Measurements from ENCODE around the gene TMEFF1.
"Not testable (repeated sequence)": the region's sequence is repeated elsewhere in the genome, so short reads cannot be mapped to it uniquely, and the experiment has no call there.

Gene TMEFF1

GRCh38 chr9:100489836-100490235, 16.9 kb downstream of the TMEFF1 start:
- no peak for DNase-seq (ENCODE audit: low spot score)

DNA sequence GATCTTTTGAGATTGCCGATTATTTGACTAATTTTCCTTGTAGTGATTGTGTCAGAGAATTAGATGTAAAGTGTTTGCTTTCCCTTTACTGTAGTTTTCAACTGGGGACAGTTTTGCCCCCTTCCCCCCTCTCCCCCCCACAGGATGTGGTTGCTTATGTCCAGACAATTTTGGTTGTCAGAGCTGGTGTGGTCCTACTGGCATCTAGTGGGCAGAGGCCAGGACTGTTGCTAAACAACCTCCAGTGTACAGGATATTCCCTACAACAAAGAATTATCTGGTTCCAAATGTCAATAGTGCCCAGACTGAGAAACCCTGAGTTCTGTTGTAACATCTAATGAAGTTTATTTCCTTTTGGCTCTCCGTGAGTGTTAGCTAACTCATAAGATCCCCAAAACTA, 20.0 kb downstream of the TMEFF1 start:
- no peak for DNase-seq (ENCODE audit: low spot score)

- DNase-seq (ENCODE audit: low spot score) = peak; percentile 29
These were observed 25.6 kb downstream of the TMEFF1 start for GRCh38 chr9:100498592-100498991.

- DNase-seq (ENCODE audit: low spot score) = no peak
These were observed 26.5 kb downstream of the TMEFF1 start for GRCh38 chr9:100499460-100499859.

GRCh38 chr9:100499866-100500265, 26.9 kb downstream of the TMEFF1 start:
- DNase-seq (ENCODE audit: low spot score) = no peak

- DNase-seq (ENCODE audit: low spot score) = peak; percentile 38
These were observed 32.7 kb downstream of the TMEFF1 start for GRCh38 chr9:100505564-100506159.

- not testable (repeated sequence) for DNase-seq (ENCODE audit: low spot score)
These were observed 34.4 kb downstream of the TMEFF1 start for GRCh38 chr9:100507350-100507749.

- DNase-seq (ENCODE audit: low spot score) = no peak
These were observed 38.3 kb downstream of the TMEFF1 start for GRCh38 chr9:100511205-100511604.

- peak; percentile 7 for DNase-seq (ENCODE audit: low spot score)
These were observed 42.9 kb downstream of the TMEFF1 start for GRCh38 chr9:100515578-100516494.

DNA sequence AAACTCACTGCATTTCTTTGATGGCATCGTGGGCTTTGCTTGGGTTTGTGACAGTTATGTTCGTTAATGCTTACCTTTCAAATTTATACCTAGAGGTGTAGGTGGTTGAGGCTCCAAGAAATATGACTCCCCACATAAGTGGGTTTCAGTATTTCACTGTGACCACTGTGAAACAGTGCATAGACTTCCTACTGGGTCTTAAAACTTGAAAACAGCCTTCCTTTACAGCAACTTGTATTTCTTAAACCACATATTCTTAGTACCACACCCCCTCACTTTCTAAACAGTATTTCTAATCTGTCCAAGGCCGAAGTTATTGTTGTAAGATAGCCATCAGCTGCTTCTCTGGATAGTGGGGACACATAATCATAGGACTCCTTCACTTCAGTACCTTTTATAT, 48.3 kb downstream of the TMEFF1 start:
- DNase-seq (ENCODE audit: low spot score) = no peak

DNA sequence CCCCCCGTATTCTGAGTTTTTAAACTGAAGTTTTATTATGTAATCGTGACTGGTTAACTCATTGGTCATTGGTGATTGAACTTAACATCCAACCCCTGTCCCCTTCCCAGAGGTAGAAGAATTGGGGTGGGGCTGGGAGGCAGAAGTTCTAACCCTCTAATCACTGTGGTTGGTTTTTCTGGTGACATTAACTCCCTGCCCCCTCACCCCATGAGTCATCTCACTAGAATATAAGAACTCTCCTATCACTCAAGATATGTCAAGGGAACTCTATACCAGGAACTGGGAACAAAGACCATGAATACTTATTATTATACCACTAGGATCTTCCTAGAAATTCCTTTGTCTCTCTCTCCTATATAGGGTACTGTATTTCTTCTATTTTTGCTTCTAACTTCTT, 52.6 kb downstream of the TMEFF1 start:
- DNase-seq (ENCODE audit: low spot score) = peak; percentile 2

DNA sequence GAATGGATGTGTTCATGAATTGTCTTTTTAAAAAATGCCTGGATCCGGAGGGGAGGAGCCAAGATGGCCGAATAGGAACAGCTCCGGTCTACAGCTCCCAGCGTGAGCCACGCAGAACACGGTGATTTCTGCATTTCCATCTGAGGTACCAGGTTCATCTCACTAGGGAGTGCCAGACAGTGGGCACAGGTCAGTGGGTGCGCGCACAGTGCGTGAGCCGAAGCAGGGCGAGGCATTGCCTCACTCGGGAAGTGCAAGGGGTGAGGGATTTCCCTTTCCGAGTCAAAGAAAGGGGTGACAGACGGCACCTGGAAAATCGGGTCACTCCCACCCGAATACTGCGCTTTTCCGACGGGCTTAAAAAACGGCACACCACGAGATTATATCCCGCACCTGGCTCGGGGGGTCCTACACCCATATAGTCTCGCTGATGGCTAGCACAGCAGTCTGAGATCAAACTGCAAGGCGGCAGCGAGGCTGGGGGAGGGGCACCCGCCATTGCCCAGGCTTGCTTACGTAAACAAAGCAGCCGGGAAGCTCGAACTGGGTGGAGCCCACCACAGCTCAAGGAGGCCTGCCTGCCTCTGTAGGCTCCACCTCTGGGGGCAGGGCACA, 54.3 kb downstream of the TMEFF1 start:
- not testable (repeated sequence) for DNase-seq (ENCODE audit: low spot score)

GRCh38 chr9:100534401-100534800, 61.5 kb downstream of the TMEFF1 start:
- DNase-seq (ENCODE audit: low spot score) = no peak

DNA sequence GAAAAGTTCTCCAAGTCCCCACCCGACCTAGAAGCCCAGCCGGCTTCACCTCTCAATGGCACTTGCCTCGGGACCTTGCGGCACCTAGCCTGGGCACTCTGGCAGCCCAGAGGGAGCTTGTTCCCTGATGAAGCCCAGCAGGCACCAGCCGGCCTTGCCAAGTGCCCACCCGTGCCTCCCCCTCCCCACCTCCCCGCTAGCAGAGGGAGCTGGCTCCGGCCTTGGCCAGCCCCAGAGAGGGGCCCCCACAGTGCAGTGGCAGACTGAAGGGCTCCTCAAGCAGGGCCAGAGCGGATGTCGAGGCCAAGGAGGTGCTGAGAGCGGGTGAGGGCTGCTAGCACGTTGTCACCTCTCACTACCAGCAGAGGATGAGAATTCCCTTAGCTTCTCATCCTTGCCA, 67.4 kb downstream of the TMEFF1 start:
- DNase-seq (ENCODE audit: low spot score) = no peak

GRCh38 chr9:100549048-100549447, 76.1 kb downstream of the TMEFF1 start:
- DNase-seq (ENCODE audit: low spot score) = no peak

GRCh38 chr9:100554935-100555401, 82.0 kb downstream of the TMEFF1 start:
- DNase-seq (ENCODE audit: low spot score) = no peak

GRCh38 chr9:100555471-100555870, 82.5 kb downstream of the TMEFF1 start:
- no peak for DNase-seq (ENCODE audit: low spot score)

DNA sequence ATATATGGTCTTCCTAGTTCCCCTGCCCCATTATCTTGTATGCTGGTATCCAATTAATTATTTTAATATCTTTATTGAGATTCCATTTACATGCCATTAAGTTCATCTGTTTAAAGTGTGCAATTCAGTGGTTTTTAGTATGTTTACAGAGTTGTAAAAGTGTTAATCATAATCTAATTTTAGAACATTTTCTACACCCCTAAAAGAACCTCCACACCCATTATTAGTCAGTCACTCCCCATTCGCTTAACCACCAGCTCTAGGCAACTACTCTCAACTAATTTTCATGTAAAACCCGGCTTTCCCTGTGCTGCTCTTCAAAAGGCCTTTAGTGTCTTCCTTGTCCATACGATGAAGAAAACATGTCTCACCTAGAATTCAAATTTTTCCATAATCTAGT, 84.1 kb downstream of the TMEFF1 start:
- DNase-seq (ENCODE audit: low spot score) = no peak

- DNase-seq (ENCODE audit: low spot score) = peak; percentile 41
These were observed 88.3 kb downstream of the TMEFF1 start for GRCh38 chr9:100561256-100561655.

DNA sequence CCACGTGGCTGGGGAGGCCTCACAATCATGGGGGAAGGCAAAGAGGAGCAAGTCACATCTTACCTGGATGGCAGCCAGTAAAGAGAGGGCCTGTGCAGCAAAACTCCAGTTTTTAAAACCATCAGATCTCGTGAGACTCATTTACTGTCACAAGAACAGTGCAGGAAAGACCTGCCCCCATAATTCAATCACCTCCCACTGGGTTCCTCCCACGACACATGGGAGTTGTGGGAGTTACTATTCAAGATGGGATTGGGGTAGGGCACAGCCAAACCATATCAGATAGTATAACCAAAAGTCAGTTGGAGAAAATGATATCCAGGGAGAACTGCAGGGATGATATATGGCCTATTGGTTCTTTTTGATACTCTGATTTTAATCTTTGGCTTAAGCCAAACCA, 94.9 kb downstream of the TMEFF1 start:
- DNase-seq (ENCODE audit: low spot score) = no peak

DNA sequence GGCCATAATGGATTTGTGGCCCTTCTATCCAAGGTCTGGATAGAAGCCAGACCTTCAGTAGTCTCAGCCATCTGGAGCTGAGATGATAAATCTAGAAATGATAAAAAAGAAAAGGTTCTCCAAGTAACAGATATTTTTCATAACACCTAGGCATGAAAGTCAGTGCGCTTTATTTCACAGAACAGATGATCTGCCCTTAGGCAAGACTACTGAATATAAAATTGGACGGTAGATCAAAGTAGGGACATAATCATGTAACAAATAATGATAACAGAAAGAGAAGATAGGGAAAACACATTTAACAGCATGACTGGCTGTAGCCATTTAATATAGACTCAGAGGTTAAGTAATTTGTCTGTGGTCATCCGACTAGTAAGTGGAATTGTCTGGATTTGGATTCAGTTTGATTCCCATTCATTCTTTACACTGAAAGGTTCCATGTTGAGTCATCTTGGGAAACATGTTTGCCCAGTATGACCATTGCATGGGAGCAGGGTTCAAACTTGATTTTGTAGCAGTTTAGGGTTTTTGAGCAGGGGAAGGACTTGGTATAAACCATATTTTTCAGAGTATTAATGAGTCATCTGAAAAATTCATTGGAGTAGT, 100.8 kb downstream of the TMEFF1 start:
- no peak for DNase-seq (ENCODE audit: low spot score)

- no peak for DNase-seq (ENCODE audit: low spot score)
These were observed 102.1 kb downstream of the TMEFF1 start for GRCh38 chr9:100575006-100575405.

Data from SW480 (cell line).